Kidney epithelial cell (primary cell): ENCODE measurements around the gene RAPGEF4. TPM values are rescaled to one million over a fixed set of nuclear protein-coding genes. Genes with fewer than 3 reads are reported as not detected.

Experiments
- DNase-seq: peaks from one replicate; pipeline ENCODE4 v3.0.0-alpha.2; 2010; ENCODE audit warnings: low read depth
- H3K27me3 ChIP-seq: 2 replicates; pipeline ENCODE4 v1.6.0; 2011; ENCODE audit warnings: low read length; ENCODE audit not compliant: control insufficient read depth, insufficient read depth
- H3K36me3 ChIP-seq: 2 replicates; pipeline ENCODE4 v1.5.1; 2011; ENCODE audit warnings: low read length; ENCODE audit not compliant: control insufficient read depth, insufficient read depth
- H3K4me3 ChIP-seq: 2 replicates; pipeline ENCODE4 v1.5.1; 2011; ENCODE audit warnings: low read depth, mild to moderate bottlenecking, control low read depth, low read length
- total RNA-seq: library from RNA; depleted of rRNA; stranded (reverse); fragments of >200 nt; gene quantifications from 2 replicates; pipeline ENCODE4 v1.2.3, GENCODE V29; 2015
- TF ChIP-seq, protein P1 (sequence below): IDR thresholded peaks from 2 replicates; pipeline ENCODE4 v1.5.1; 2011; ENCODE audit warnings: mild to moderate bottlenecking, moderate library complexity, low read length, control low read depth, inconsistent platforms; ENCODE audit not compliant: insufficient read depth, poor library complexity, severe bottlenecking

RAPGEF4 gene
- total RNA-seq, 1 donor from 2014 or later = 0.71 TPM

DNA sequence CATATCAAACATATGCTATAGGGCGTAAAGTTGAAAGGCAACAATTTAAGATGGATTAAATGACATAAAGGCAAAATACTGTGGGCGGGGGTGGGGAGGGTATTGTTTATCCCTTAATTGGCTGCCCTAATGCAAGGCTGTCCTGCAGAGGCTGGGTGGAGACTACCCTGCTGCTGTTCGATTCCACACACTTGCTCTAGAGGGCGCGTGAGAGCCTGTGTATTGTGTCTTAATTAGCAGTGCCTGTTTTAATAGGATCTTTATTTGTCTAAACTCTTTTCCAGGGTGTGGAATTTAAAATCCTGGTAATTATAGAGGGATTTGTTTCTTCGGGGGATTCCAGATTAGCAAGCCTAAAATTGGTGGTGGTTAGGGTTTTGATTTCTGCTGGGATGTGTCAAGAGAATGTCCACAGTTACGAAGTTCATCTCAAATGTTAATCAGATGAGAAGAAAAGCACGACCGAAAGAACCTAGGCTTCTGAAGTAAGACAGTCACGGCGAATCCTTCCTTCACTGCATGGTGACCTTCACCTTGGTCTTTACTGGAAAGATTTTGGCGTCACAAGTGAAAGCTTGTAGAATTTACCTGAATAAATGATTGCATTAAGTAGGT, 236.5 kb downstream of the RAPGEF4 start:
- TF ChIP-seq, protein P1, sequence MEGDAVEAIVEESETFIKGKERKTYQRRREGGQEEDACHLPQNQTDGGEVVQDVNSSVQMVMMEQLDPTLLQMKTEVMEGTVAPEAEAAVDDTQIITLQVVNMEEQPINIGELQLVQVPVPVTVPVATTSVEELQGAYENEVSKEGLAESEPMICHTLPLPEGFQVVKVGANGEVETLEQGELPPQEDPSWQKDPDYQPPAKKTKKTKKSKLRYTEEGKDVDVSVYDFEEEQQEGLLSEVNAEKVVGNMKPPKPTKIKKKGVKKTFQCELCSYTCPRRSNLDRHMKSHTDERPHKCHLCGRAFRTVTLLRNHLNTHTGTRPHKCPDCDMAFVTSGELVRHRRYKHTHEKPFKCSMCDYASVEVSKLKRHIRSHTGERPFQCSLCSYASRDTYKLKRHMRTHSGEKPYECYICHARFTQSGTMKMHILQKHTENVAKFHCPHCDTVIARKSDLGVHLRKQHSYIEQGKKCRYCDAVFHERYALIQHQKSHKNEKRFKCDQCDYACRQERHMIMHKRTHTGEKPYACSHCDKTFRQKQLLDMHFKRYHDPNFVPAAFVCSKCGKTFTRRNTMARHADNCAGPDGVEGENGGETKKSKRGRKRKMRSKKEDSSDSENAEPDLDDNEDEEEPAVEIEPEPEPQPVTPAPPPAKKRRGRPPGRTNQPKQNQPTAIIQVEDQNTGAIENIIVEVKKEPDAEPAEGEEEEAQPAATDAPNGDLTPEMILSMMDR = peak; percentile 86
- no peaks in the 10 kb centered on the region for H3K27me3 ChIP-seq
- no peaks in the 10 kb centered on the region for H3K36me3 ChIP-seq
- no peak overlapping the region for H3K4me3 ChIP-seq
- DNase-seq = no peak

- Histone ChIP-seq H3K4me3 (no peak overlapping the region), H3K27me3 (no peaks in the 10 kb centered on the region), H3K36me3 (no peaks in the 10 kb centered on the region)
- no peak for DNase-seq
- TF ChIP-seq, protein P1 = no peak
These were observed 239.1 kb downstream of the RAPGEF4 start for GRCh38 chr2:172974762-172975161.

GRCh38 chr2:172976116-172976515, 240.5 kb downstream of the RAPGEF4 start:
- Histone ChIP-seq H3K36me3 (no peaks in the 10 kb centered on the region), H3K27me3 (no peaks in the 10 kb centered on the region), H3K4me3 (no peak overlapping the region)
- TF ChIP-seq, protein P1 = no peak
- DNase-seq = no peak

- Histone ChIP-seq H3K4me3 (no peak overlapping the region), H3K36me3 (no peaks in the 10 kb centered on the region), H3K27me3 (no peaks in the 10 kb centered on the region)
- no peak for DNase-seq
- TF ChIP-seq, protein P1 = no peak
These were observed 241.2 kb downstream of the RAPGEF4 start for GRCh38 chr2:172976816-172977215.

GRCh38 chr2:172977270-172978062, 241.8 kb downstream of the RAPGEF4 start:
- TF ChIP-seq, protein P1 = no peak
- Histone ChIP-seq H3K27me3 (no peaks in the 10 kb centered on the region), H3K36me3 (no peaks in the 10 kb centered on the region), H3K4me3 (no peak overlapping the region)
- DNase-seq = no peak
